DMS53 (cell line): Measurements from ENCODE around the gene OR52L1.
"Not testable (repeated sequence)": the region's sequence is repeated elsewhere in the genome, so short reads cannot be mapped to it uniquely, and the experiment has no call there.

ENCODE experiments used
- DNase-seq: peaks from one replicate; lab custom pipeline; 2025; lab: John Stamatoyannopoulos, UW

Gene OR52L1

DNA sequence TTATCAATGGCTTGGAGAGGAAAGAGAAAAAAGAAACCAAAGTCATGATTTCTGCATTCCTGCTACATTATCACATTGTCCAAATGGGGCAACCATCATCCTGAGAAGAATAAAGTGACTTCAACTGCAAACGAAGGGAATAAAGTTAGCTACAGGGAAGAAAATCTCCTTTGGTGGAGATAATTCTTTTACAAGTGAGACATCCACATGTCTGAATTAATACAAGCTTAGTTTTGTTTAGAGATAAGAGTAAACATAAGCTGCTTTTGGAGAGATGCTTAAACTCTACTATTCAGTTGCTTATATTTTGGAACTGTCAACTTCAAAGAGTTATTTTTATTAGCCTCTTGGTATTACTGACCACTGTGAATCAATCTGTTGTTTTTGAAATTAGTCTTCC, at the start of gene OR52L1:
OR52L1 (minus strand) TSS at position 101 of the 400 bp plus-strand sequence; CDS start at position 46, 55 bp downstream.
- DNase-seq: no peak

DNA sequence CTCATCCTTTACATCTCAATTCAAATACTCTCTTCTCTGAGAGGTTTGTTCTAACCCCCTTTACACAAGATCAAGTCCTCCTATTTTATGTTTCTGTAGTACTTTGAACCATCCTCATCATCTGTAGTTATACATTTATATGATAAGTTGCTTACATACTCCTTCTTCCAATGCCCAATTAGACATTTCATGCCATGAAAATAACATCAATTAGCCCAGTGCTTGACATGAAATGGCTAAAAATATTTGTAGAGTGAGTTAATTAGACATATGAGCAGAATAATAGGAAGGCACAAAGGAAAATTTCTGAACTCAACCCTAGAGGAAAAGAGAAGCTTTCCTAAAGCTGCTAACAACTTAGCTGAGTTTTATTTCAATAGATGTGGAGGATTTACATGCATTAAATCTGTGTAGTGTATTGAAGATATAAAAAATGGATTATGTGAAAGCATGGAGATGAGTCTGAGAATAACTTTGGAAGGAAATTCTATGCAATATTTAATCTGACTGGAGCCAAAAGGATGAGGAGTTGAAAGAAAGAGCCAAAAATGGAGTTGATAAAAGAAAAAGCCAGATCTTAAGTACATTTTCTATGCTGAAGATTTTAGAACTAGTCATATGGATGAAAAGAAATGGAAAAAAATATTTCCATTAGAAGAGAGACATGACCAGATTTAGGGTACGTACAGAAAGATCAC, 44.1 kb upstream of the OR52L1 start, which contains the start of gene OR56A1:
OR56A1 (minus strand) TSS at position 51 of the 698 bp plus-strand sequence. CDS start 3,066 bp downstream, outside the sequence.
- DNase-seq: no peak

DNA sequence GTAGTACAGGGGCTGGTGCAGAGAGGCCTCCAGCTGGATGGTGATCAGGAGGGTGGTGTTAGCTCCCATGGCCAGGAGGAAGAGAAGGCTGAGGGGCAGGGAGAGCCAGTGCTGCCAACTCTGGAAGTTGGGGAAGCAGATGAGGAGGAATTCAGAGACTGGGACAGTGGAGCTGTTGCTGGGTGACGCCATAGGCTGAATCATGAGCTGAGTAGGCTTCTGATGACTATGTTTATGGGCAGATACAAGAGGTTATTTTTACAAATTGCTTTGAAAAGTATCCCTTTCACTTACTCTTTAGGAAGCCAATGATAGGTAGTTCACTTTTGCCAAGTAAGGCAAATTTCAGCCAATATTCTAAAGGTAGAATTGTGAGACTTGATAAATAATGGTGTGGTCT, 40.7 kb upstream of the OR52L1 start:
- no peak for DNase-seq

DNA sequence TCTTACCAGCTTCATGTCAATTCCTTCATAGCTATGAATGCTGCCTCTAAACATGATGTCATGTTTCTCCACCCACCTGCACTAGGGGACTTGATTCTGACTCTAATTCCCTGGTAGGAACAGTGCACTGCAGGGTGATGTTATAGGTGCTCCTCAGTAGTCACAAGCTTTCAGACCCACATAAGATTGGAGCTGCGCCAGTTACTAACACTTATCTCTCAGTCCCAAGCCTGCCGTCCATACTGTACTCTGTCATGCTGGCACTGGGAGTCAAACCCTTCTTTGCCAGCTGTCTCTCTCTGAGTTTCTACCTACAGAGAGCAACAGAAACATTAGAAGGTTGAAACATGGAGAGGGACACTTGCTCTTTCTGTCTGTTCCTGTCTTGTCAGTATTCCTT, 38.3 kb upstream of the OR52L1 start:
- DNase-seq: no peak

DNA sequence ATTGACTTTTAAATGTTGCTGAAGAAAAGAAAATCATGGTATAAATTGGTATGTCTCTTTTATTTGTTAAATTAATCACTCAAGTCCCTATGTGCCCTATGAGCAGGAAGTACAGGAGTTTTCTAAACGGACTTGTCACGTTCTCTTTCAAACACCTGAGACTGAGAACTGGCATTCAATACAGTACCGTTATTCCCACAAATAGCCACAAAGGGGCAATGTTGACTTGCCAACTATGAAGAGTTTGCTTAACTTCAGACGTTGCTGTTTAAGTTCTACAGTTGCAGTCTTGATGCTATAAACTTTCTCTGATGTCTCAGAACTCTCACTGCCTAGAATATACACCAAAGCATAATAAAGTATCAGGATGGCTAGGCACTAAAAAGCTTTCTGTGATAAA, 36.2 kb upstream of the OR52L1 start:
- DNase-seq: peak; percentile 85

DNA sequence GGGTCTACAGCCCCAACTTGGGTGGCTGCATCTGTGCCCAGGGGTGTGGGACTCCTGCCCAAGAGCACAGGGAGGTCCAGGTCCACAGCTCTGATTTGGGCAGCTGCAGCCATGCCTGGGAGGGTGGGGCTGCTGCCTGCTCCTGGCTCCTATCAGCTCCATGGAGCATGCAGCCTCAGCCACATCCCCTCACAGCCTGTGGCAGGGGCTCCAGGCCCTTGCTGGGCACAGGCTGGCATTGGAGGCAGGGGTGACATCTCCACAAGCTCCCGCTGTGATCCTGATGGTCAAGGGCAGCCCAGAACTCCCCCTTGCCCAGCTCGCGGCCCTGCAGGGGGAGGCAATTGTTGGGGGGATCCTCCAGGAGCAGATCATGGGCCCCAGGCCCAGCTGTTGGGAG, 26.3 kb upstream of the OR52L1 start:
- no peak for DNase-seq

DNA sequence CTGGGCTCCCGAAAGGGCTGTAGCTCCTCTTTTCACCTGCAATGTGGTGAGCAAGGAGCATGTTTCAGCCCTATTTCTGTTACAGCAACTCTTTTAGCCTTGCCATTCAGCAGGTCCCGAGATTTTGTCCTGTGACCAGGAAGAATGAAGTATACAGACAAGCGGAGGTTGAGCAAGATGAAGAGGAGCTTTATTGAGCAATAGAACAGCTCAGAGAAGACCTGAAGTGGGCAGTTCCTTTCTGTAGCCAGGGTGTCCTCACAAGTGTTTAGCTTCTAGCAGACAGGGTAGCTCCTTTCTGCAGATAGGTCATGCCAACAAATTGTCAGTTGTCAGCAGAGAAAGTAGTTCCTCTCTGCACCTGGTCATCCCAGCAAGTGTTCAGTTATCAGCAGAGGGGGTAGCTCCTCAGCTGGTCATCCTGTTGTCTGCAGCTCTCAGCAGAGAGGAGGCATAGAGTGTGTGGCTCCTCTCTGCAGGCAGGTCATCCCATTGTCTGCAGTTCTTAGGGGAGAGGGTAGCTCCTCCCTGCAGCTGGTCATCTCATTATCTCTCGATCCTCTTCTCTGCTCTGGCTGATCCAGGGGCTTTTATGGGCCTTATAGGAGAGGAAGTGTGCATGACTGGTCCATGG, 25.4 kb upstream of the OR52L1 start:
- no peak for DNase-seq

DNA sequence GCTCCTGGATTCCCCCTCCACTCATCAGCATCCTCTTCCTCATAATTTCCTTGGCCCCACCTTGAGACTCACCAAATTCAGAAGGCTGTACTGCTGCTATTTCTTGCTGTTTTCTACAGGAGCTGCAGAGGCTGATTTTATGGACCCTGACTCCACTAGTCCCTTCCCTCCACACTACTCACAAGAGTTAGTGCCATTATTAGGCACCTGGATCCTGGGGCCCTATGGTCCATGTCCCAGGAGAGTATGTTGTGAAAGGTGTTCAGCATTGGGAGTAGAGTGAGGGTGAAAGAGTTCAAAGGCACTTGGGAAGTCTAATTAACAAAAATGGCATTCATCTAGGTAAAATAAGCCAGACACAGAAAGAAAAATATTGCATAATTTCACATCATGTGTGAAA, 20.1 kb upstream of the OR52L1 start, which contains the start of gene OR56A4:
OR56A4 (minus strand) TSS at position 101 of the 400 bp plus-strand sequence. CDS start 3,954 bp downstream, outside the sequence.
- no peak for DNase-seq

DNA sequence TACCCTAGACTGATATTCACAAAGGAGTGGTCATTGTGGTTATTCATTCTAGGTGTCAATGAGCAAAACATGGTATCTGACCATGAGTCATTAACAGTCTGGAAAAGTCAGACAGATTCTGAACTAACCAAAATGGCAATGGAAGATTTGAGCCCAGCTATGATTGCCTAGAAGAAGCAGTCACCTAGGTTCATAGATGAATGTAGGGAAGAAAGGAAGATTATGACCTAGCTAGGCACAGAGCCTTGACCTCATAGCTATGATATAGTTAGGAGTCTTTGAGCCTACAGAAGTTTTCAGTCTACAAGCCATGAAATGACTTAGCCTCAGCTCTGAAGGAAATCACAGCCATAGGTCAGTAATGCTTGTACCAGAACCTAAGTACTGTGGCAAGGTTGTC, 19.6 kb upstream of the OR52L1 start:
- DNase-seq: no peak

DNA sequence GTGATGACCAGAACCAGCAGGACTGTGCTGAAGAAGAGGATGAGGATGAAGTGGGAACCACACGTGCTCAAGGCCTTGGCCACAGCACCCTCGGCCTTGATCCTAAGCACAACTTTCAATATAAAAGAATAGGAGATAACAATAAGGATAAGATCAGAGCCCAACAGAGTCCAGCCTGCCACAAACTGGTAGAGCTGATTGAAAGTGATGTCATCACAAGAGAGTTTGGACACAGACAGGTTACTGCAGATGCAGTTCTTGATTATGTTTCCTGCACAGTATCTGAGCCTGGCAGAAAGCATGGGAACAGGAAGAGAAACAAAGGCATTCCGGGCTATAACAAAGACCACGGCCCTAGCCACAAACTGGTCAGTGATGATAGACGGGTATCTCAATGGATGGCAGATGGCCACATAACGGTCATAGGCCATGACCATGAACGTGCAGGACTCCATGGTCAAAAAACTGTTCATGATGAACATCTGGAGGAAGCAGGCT, 15.5 kb upstream of the OR52L1 start:
- no peak for DNase-seq

DNA sequence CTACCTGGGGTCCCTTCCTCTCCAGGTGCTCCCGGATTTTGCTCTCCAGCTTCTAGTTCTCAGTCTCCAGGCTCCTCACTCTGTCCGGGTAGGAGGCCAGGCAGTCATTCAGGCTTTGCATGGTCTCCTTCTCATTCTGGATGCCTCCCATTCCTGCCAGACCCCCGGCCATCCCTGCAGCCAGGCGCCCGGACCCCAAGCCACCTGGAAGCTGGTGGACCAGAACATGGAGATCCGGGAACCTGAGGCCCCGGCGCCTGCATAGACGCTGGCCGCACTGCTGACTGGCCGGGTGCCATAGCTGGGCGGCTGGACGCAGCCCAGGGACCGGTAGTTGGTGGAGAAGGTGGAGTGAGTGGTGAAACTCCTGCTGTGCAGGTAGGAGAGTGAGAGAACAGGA, 8.0 kb upstream of the OR52L1 start:
- no peak for DNase-seq

DNA sequence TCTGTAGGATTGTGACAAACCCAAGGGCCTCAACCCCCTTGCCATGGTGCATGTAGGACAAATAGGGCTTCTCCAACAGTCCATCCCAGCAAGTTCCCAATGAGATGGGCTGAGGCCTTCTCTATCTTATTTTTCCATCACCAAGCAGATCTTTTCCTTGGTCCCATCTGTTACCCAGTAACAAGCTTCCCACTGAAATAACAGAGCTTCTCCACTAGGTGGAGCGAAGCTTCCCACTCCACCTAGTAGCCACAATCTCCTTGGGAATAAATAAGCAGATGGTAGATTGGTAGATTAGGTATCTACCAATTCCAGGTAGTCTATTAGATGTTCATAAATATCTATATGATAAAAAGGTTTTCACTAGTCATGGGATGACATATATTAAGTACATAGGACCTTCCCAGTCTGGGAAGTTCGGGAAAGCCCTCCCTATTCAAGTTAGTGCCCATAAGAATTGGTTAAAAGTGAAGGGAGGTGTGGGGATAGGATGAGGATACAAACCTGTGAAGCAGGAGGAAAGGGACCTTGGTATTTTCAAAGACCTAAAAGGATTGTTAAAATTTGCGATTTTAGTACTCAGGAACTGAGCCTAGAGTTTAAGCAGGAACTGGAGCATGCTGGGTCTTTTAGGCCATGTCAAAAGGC, 5.9 kb upstream of the OR52L1 start:
- DNase-seq: peak; percentile 69

DNA sequence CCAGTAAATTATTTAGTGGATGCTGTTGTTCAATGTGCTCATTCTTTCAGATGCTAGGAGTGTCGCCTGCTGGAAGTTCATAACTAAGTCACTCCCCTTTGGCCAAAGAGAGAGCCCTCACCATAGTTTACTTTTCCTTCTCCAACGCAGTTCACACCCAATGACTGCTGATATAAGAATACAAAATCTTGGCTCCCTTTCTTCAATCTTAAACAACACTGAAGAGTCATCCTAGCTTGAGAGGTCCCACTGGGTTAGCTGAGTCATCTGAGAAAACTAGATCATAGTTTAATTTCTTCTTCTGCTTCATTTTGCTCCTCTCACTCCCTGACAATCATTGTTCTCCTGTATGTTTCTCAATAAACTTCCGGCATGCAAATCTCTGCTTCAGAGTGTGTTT, 5.4 kb upstream of the OR52L1 start:
- no peak for DNase-seq

DNA sequence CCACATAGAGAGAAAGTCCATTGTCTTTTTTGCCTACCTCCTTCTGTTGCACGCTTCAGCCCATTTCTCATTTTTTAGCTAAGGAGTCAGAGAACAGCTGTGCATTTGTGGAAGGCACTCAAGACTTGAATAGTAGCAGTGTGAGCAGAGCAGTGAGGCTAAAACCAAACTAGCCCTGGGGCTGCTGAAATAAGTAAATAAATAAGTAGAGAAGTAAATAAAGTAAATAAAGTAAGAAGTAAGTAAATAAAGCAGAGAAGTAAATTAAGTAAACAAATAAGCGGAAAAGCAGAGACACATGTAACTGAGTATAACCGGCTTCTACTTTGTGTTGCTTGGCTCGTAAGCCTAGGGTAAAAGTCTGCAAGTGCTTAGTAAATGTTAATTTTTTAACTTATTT, 2.4 kb upstream of the OR52L1 start:
- DNase-seq: peak; percentile 53

DNA sequence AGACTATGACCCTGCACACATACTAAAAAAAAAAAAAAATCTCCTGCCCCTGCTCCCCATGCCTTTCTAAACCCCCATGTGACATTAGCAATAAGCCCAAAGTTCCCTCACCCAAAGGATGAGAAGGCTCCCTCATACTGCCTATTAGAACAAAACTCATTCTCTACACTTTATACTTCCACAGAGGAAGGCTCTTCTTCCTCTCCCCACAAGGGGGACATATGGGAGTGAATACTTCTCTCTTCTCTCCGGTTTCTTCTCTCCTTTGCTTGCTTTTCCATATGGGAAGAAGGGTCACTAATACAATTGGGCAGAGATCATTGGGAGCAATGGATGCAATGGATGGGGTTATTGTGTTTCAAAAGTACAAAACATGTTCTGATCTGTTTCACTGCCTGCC, 3.3 kb downstream of the OR52L1 start:
- DNase-seq: no peak

DNA sequence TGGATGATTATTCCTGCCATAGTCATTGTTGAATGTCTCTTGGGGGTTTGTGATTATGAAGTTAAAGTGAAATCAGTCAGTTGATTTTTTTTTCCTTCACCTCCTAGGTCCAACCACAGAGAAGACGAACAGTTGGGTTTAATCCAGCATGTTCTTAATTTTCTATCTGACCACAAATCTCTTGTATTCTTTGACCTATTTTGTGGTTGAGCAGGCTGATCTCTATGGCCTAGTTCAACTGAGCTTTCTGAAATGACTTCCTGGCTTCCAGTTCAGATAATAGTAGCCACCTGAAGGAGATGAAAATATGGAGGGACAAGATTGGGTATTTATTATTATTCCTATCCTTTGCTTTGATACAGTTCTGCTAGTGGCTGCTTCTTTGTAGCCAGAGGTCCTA, 13.3 kb downstream of the OR52L1 start:
- no peak for DNase-seq

DNA sequence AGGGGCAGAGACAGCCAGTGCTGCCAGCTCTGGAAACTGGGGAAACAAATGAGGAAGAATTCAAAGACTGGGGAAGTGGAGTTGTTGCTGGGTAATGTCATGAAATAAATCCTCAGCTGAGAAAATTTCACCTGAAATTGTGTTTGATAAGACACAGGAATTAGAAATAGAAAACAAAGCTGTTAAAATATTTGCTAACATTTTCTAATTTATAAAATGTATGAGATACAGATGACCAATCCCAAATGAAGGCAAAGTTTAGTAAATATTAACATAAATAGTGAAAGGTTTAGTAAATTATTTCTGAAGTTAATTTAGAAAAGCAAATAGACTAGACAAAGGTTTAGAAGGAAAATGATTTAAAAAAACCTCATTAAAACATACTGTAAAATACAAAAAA, 18.4 kb downstream of the OR52L1 start, which contains the start of gene OR56A5:
OR56A5 (minus strand) TSS at position 101 of the 400 bp plus-strand sequence; CDS start at position 101, 0 bp downstream.
- no peak for DNase-seq

DNA sequence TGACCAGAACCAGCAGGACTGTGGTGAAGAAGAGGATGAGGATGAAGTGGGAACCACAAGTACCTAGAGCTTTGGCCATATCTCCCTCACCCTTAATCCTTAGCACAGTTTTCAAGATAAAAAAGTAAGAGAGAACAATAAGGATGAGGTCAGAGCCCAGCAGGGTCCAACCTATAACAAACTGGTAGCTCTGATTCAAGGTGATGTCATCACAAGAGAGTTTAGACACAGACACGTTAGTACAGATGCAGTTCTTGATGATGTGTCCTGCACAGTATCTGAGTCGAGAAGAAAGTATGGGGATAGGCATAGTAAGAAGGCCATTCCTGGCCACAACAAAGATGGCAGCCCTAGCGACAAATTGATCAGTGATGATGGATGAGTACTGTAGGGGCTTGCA, 19.1 kb downstream of the OR52L1 start:
- DNase-seq: no peak

DNA sequence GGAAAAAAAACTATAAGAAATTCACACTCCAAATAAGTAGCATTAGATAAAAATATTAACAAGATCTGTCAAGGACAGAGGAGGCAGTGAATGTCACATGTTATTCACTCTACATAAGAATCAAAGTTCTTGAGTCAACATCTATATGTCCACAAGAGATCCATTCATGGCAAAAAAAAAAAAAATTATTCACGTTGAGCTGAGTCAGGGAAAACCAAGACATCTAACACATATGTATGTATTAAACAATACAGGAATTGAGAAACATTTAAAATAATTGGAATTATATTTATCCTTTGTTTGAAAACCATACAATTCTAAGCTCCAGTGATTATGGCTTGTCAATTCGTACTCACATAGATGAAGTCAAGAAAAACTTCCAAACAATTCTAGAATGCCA, 19.8 kb downstream of the OR52L1 start:
- DNase-seq: no peak

DNA sequence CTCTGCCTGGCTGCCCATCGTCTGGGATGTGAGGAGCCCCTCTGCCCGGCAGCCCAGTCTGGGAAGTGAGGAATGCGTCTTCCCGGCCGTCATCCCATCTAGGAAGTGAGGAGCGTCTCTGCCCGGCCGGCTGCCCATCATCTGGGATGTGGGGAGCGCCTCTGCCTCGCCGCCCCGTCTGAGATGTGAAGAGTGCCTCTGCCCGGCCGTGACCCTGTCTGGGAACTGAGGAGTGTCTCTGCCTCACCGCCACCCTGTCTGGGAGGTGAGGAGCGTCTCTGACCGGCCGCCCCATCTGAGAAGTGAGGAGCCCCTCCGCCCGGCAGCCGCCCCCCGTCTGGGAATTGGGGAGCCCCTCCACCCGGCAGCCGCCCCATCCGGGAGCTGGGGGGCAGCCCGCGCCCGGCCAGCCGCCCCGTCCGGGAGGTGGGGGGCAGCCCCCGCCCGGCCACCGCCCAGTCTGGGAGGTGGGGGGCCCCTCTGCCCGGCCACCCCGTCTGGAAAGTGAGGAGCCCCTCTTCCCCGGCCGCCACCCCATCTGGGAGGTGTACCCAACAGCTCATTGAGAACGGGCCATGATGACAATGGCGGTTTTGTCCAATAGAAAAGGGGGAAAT, 26.0 kb downstream of the OR52L1 start:
- not testable (repeated sequence) for DNase-seq

DNA sequence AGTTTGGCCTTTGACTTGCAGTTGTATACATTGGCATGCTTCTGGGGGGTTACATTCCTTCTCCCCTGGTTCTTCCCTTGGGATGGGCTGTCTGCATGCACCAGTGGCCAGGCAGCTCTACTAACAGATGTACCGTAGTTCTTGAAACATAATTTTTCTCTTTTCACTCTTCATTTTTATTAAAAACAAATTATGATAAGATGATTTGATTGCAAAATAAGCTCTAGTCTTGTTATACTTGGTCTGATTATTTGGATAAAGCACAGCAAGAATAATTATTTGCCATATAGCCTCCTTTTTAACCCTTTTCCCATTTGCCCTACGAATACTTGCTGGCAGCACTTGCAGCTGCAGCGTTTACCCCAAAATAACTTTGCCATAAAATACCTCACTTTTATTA, 31.2 kb downstream of the OR52L1 start:
- DNase-seq: no peak

DNA sequence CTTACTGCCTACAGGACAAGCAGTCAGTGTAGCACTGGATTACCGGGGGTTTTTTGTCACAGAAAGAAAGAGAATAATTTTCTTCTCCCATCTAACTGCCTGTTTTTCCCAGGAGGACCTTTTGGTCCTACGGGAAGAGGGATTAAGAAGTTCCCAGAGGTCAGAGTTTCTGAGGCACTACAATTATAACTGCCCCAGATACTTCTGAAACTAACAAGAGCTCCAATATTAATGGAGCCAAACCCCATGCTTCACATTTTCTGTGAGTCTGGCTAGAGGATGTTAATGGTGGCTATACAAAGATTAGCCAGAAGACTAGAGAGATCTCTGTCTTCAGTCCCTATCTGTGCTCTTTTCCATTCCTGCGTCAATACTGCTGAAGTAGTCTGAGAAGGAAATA, 44.8 kb downstream of the OR52L1 start, which contains the start of gene OR56A3:
OR56A3 (plus strand) TSS at position 301 of the 400 bp plus-strand sequence. CDS start 5,096 bp downstream, outside the sequence.
- no peak for DNase-seq
